ENCODE measurements around the gene RANBP3.
"Not testable (repeated sequence)": the region's sequence is repeated elsewhere in the genome, so short reads cannot be mapped to it uniquely, and the experiment has no call there.

The RANBP3 gene

DNA sequence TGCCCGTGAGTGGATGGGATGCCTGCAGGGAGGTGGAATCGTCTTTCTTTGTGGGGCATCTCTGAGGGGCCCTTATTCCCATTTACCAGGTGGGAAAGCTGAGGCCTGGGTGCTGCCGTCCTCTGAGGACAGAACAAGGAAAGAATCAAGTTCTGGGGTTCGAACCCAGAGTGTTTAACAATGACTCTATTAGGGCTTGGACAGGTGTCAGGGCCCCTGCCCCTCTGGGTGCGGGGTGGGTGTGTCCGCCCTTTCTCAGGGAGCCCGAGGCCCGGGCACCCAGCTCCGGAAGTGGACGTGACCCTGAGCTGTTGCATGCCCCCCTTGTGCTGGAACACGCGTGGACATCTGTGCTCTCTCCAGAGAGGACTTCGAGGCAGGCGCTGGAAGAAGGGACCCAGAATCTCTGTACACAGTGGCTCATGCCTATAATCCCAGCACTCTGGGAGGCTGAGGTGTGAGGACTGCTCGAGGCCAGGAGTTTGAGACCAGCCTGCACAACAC, 85.1 kb downstream of the RANBP3 start:
- H3K4me3 ChIP-seq (ENCODE audit: low read length), result no peak overlapping the region
- no peaks in the 10 kb centered on the region for H3K9me3 ChIP-seq (replicated peaks; ENCODE audit: low read length)
- peaks cover 28% of the 10 kb centered on the region for H3K27me3 ChIP-seq (ENCODE audit: control insufficient read depth, insufficient read depth, low read length)
- H3K4me2 ChIP-seq (ENCODE audit: low read length), result no peak overlapping the region
- no peak overlapping the region for H3K9ac ChIP-seq (ENCODE audit: low read depth, low read length)
- H3K36me3 ChIP-seq (ENCODE audit: insufficient read depth, low read length), result peaks cover 20% of the 10 kb centered on the region
- H3K4me1 ChIP-seq (ENCODE audit: control insufficient read depth, insufficient read depth, low read length), result no peaks in the 10 kb centered on the region

DNA sequence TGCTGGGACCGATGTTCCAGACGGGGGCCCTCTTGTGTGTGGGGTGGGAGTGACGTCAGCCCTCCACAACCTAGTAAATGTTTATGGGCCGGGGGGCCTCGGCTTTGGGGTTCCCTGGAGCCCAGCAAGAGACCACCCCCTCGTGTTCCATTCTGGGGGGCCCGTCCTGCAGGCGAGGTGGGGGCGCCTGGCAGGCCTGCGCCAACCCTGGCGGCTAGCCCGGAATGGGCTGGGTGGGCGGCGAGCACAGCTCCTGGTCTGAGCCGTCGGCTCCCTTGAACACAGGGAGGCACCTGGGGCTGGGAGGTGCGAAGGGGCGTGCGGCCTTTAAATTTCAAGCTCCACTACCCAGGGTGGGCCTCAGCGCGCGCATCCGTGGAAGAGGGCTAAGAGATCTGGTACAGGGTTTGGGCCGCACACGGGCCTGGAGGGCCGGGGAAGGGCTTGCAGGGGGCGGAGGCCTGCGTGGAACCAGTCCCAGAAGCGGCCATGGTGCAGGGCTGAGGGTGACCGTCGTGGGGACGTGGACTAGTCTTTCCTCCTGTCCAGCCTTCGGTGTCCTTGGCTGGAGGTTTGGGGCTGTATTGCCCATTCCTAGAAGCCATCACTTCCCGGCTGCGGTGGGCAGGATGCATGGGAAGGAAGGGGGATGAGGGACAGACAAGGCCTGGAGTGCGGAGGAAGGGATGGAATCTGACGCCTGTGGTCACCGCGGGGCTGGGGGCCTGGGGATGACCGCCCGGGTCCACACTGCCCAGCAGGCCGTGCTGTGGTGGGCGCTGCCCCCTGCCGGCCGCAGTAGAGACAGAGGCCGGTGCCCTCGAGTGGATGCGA, 85.8 kb downstream of the RANBP3 start:
- Histone ChIP-seq H3K9me3 (replicated peaks; ENCODE audit: low read length) (no peaks in the 10 kb centered on the region), H3K4me1 (ENCODE audit: control insufficient read depth, insufficient read depth, low read length) (no peaks in the 10 kb centered on the region), H3K27me3 (ENCODE audit: control insufficient read depth, insufficient read depth, low read length) (peaks cover 30% of the 10 kb centered on the region), H3K9ac (ENCODE audit: low read depth, low read length) (no peak overlapping the region), H3K4me3 (ENCODE audit: low read length) (no peak overlapping the region), H3K4me2 (ENCODE audit: low read length) (no peak overlapping the region), H3K36me3 (ENCODE audit: insufficient read depth, low read length) (peaks cover 20% of the 10 kb centered on the region)

DNA sequence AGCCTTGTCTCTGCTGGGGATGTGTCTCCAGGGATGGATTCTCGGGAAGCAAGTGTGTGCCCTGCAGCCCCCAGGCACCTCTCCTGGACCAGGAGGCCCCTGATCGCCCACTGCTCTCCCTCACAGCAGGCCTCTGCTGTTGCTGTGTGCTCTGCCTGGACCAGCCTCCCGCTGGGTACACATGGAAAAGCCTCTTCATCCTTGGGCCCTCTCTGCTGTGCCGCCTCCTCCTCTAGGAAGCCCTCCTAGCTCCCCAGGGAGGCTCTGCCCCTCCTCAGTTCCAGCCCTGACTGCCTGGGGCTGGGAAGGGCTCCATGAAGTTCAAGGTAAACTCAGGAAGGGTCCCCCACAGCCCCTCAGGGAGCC, 86.4 kb downstream of the RANBP3 start:
- Histone ChIP-seq H3K9me3 (replicated peaks; ENCODE audit: low read length) (no peaks in the 10 kb centered on the region), H3K27me3 (ENCODE audit: control insufficient read depth, insufficient read depth, low read length) (peaks cover 35% of the 10 kb centered on the region), H3K4me3 (ENCODE audit: low read length) (no peak overlapping the region), H3K4me1 (ENCODE audit: control insufficient read depth, insufficient read depth, low read length) (no peaks in the 10 kb centered on the region), H3K9ac (ENCODE audit: low read depth, low read length) (no peak overlapping the region), H3K36me3 (ENCODE audit: insufficient read depth, low read length) (peaks cover 17% of the 10 kb centered on the region), H3K4me2 (ENCODE audit: low read length) (no peak overlapping the region)

DNA sequence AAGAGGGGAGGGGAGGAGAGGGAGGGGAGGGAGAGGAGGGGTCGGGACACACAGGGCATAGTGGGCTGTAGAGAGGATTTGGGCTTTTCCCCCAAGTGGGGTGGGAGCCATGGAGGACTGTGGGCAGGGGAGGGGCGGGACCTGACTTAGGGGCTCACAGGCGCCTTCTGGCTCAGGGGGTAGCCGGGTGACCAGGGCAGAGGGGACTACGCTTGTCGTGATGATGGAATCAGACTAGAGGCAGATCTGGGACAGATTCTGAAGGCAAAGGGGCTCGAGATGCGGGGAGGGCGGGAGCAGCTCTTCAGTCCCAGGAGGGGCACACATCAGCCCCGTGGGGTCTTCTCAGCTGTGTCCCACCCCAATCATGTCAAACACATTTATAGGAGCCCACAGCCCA, 87.8 kb downstream of the RANBP3 start:
- Histone ChIP-seq H3K36me3 (ENCODE audit: insufficient read depth, low read length) (peaks cover 5% of the 10 kb centered on the region), H3K4me2 (ENCODE audit: low read length) (no peak overlapping the region), H3K9me3 (replicated peaks; ENCODE audit: low read length) (no peaks in the 10 kb centered on the region), H3K9ac (ENCODE audit: low read depth, low read length) (no peak overlapping the region), H3K4me1 (ENCODE audit: control insufficient read depth, insufficient read depth, low read length) (no peaks in the 10 kb centered on the region), H3K27me3 (ENCODE audit: control insufficient read depth, insufficient read depth, low read length) (peaks cover 43% of the 10 kb centered on the region), H3K4me3 (ENCODE audit: low read length) (no peak overlapping the region)

DNA sequence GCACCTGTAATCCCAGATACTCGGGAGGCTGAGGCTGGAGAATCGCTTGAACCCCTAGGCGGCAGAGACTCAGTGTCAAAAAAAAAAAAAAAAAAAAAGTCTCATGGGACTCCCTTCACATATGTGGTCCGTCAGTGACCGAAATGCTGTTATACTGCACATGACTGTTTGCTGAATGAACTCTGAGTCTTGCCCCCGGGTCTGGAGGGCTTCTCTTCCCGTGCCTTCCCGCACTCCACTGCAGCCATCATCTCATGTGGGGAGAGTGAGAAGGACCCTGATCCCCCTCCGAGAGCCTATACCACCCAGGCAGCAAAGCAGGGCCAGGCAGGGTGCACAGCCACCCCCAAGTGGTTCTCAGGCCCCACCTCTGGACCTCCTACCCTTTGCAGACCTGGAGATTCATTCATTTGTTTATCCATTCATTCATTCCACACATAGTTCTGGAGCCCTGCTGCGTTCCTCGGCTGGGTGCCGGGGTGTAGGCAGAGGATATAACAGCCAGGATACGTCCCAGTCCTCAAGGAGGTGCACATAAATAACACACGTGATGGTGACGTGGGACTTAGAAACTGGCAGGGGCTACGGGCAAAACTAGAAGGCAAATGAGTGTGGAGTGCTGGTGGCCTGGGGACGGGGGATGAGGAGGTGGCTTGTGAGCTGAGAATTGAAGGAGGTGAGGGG, 88.5 kb downstream of the RANBP3 start:
- no peak overlapping the region for H3K9ac ChIP-seq (ENCODE audit: low read depth, low read length)
- peaks cover 43% of the 10 kb centered on the region for H3K27me3 ChIP-seq (ENCODE audit: control insufficient read depth, insufficient read depth, low read length)
- H3K4me1 ChIP-seq (ENCODE audit: control insufficient read depth, insufficient read depth, low read length), result no peaks in the 10 kb centered on the region
- no peak overlapping the region for H3K4me3 ChIP-seq (ENCODE audit: low read length)
- H3K4me2 ChIP-seq (ENCODE audit: low read length), result no peak overlapping the region
- H3K9me3 ChIP-seq (replicated peaks; ENCODE audit: low read length), result no peaks in the 10 kb centered on the region
- H3K36me3 ChIP-seq (ENCODE audit: insufficient read depth, low read length), result peaks cover 1% of the 10 kb centered on the region

DNA sequence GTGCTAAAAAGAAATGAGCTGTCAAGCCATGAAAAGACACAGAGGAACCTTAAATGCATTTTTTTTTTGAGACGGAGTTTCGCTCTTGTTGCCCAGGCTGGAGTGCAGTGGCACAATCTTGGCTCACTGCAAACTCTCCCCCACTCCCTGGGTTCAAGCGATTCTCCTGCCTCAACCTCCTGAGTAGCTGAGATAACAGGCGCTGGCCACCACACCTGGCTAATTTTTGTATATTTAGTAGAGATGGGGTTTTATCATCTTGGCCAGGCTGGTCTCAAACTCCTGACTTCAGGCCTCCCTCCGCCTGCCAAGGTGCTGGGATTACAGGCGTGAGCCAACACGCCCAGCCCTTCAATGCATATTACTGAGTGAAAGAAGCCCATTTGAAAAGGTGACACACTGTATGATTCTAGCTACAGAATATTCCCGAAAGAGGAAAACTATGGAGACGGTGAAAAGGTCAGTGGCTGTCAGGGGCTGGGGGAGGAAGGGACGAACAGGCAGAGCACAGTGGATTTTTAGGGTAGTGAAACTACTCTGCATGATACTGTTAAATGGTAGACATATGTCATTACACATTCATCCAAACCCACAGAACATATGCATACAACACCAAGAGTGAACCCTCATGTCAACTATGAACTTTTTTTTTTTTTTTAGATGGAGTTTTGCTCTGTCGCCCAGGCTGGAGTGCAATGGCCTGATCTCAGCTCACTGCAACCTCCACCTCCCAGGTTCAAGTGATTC, 93.7 kb downstream of the RANBP3 start:
- H3K27me3 ChIP-seq (ENCODE audit: control insufficient read depth, insufficient read depth, low read length), result peaks cover 48% of the 10 kb centered on the region
- not testable (repeated sequence) for H3K36me3 ChIP-seq (ENCODE audit: insufficient read depth, low read length); H3K4me1 ChIP-seq (ENCODE audit: control insufficient read depth, insufficient read depth, low read length); H3K4me2 ChIP-seq (ENCODE audit: low read length); H3K4me3 ChIP-seq (ENCODE audit: low read length); H3K9me3 ChIP-seq (replicated peaks; ENCODE audit: low read length); H3K9ac ChIP-seq (ENCODE audit: low read depth, low read length)

DNA sequence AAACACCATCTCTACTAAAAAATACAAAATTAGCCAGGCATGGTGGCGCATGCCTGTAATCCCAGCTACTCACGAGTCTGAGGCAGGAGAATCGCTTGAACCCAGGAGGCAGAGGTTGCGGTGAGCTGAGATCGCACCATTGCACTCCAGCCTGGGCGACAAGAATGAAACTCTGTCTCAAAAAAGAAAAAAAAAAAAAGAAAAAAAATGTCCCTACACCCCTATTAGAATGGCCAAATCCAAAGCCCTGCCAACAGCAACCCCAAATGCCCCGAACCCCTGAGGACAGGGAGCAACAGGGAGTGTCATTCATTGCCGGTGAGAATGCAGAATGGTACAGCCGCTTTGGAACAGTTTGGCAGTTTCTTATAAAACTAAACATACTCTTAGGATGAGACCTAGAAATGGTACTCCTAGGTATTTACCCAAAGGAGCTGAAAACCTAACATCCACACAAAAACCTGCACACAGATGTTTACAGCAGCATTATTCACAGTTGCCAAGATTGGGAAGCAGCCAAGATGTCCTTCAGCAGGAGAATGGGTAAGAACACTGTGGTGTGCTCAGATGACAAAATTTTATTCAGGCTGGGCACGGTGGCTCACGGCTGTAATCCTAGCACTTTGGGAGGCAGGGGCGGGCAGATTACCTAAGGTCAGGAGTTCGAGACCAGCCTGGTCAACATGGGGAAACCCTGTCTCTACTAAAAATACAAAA, 94.6 kb downstream of the RANBP3 start:
- H3K36me3 ChIP-seq (ENCODE audit: insufficient read depth, low read length); H3K9ac ChIP-seq (ENCODE audit: low read depth, low read length); H3K9me3 ChIP-seq (replicated peaks; ENCODE audit: low read length); H3K4me3 ChIP-seq (ENCODE audit: low read length); H3K4me2 ChIP-seq (ENCODE audit: low read length); H3K4me1 ChIP-seq (ENCODE audit: control insufficient read depth, insufficient read depth, low read length): not testable (repeated sequence)
- peaks cover 52% of the 10 kb centered on the region for H3K27me3 ChIP-seq (ENCODE audit: control insufficient read depth, insufficient read depth, low read length)

DNA sequence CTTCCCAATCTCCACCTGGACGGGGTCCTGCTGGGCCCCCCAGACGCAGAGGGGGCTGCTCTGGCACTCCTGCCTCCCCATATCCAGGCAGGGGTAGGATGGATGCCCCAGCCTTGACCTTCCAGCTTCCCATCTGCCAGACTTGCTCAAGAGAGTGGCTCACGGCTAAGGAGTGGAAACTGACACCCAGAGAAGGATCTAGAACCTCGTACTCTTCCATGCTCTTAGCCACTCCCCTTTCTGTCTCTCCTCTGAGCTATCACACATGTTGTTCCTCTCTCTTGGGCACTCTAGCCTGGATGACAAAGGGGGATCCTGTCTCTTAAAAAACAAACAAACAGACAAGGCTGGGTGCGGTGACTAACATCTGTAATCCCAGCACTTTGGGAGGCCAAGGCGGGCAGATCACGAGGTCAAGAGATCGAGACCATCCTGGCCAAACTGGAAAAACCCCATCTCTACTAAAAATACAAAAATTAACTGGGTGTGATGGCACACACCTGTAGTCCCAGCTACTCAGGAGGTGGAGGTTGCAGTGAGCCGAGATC, 95.4 kb downstream of the RANBP3 start:
- H3K4me2 ChIP-seq (ENCODE audit: low read length), result no peak overlapping the region
- H3K9ac ChIP-seq (ENCODE audit: low read depth, low read length), result no peak overlapping the region
- H3K27me3 ChIP-seq (ENCODE audit: control insufficient read depth, insufficient read depth, low read length), result peaks cover 56% of the 10 kb centered on the region
- H3K36me3 ChIP-seq (ENCODE audit: insufficient read depth, low read length), result no peaks in the 10 kb centered on the region
- no peak overlapping the region for H3K4me3 ChIP-seq (ENCODE audit: low read length)
- no peaks in the 10 kb centered on the region for H3K9me3 ChIP-seq (replicated peaks; ENCODE audit: low read length)
- H3K4me1 ChIP-seq (ENCODE audit: control insufficient read depth, insufficient read depth, low read length), result no peaks in the 10 kb centered on the region

DNA sequence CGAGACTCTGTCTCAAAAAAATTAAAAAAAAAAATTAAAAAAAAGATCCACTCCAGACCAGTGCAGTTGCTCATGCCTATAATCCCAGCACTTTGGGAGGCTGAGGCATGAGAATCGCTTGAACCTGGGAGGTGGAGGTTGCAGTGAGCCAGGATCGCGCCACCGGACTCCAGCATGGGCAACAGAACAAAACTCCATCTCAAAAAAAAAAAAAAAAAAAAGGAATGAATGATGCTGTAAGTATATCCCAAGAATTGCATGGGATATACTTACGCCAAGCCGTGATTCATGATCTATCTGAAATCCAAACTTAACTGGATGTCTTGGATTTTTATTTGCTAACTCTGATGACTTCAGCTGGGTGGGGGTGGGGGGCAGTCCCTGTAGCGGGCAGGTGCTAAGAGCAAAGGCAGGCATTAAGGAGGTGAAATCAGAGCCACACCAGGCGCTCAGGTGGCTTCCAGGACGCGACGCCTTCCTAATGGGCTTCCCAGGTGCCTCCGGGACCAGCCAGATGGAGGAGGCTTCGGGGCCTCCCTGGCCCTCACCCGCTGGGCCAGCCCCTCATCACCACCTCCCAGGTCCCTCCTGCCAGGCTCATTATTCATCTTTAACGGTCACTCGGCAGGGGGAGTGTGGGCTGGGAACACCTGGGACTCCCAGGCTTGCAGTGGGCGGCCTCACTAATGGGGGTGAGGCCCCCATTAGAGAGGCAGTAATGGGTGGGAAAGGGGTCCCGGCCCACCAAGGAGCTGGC, 96.2 kb downstream of the RANBP3 start:
- H3K4me3 ChIP-seq (ENCODE audit: low read length), result no peak overlapping the region
- H3K9ac ChIP-seq (ENCODE audit: low read depth, low read length), result no peak overlapping the region
- no peak overlapping the region for H3K4me2 ChIP-seq (ENCODE audit: low read length)
- H3K36me3 ChIP-seq (ENCODE audit: insufficient read depth, low read length), result no peaks in the 10 kb centered on the region
- H3K4me1 ChIP-seq (ENCODE audit: control insufficient read depth, insufficient read depth, low read length), result no peaks in the 10 kb centered on the region
- H3K27me3 ChIP-seq (ENCODE audit: control insufficient read depth, insufficient read depth, low read length), result peaks cover 51% of the 10 kb centered on the region
- H3K9me3 ChIP-seq (replicated peaks; ENCODE audit: low read length), result no peaks in the 10 kb centered on the region

DNA sequence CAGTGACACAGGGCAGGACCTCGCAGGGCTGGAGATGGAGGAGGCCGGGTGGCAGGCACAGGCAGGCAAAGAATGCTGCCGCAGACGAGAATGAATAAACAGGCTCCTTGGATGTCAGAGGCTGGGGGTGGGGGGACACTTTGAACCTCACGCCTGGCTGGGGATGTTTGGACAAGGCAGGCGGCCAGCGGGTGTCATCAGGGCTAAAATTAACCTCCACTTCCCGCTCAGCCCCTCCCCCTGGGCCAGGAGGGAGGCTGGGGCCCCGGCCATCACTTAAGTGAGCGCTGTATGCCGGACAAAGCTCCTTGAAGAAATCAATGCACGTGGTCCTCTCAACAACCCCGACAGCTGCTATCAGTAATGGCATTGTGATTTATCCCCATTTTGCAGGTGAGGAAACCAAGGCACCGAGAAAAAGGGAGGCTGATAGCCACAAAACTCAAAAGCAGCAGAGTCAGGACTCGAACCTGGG, 97.3 kb downstream of the RANBP3 start:
- H3K4me2 ChIP-seq (ENCODE audit: low read length), result no peak overlapping the region
- no peaks in the 10 kb centered on the region for H3K9me3 ChIP-seq (replicated peaks; ENCODE audit: low read length)
- H3K36me3 ChIP-seq (ENCODE audit: insufficient read depth, low read length), result no peaks in the 10 kb centered on the region
- peaks cover 48% of the 10 kb centered on the region for H3K27me3 ChIP-seq (ENCODE audit: control insufficient read depth, insufficient read depth, low read length)
- H3K9ac ChIP-seq (ENCODE audit: low read depth, low read length), result no peak overlapping the region
- no peaks in the 10 kb centered on the region for H3K4me1 ChIP-seq (ENCODE audit: control insufficient read depth, insufficient read depth, low read length)
- H3K4me3 ChIP-seq (ENCODE audit: low read length), result no peak overlapping the region
